B cell (primary cell): ENCODE measurements around the gene AFTPH. TPM values are rescaled to one million over a fixed set of nuclear protein-coding genes. Genes with fewer than 3 reads are reported as not detected.

Source experiments
- ATAC-seq: fragments of 200-7000 bp; cut with Tn5 transposase; one replicate; pipeline ENCODE4 v1.10.0; 2021; ENCODE audit warnings: low read depth, mild to moderate bottlenecking, moderate number of reproducible peaks, moderate library complexity
- CTCF ChIA-PET: fragments of 350-600 bp; sonication (Branson Sonifier 250); formaldehyde crosslinking; loops from one replicate; lab custom pipeline; 2021; ENCODE audit warnings: antibody characterized with exemption, inconsistent platforms; lab: Charles Lee
- POLR2A ChIA-PET: fragments of 350-600 bp; sonication (Branson Sonifier 250); formaldehyde crosslinking; loops from one replicate; lab custom pipeline; 2021; ENCODE audit warnings: antibody characterized with exemption; lab: Charles Lee
- DNase-seq: peaks from one replicate; pipeline ENCODE4 v3.0.0; 2013
- H2AFZ ChIP-seq: 2 replicates; pipeline ENCODE4 v1.6.1; 2012; ENCODE audit warnings: mild to moderate bottlenecking, low read depth, low read length; ENCODE audit not compliant: insufficient read depth, poor library complexity, severe bottlenecking
- H3K27ac ChIP-seq, 2 donors: 1 replicate in 1 of 2; 2 replicates in 1 of 2; pipeline ENCODE4 v1.5.1; 2012 to 2013; ENCODE audit warnings: low read length in 2 of 2, mild to moderate bottlenecking in 2 of 2, moderate library complexity in 1 of 2
- H3K27me3 ChIP-seq, 4 experiments: fragments of 200-600 bp in 1 of 4; sonication (generic) in 1 of 4; replicated peaks in 1 of 4; 1 replicate in 2 of 4; 2 replicates in 2 of 4; pipeline versions ENCODE4 v1.6.1 to v1.7.0; 2013 to 2016; ENCODE audit warnings: low read length in 3 of 4, mild to moderate bottlenecking in 2 of 4, mixed read lengths in 1 of 4, moderate library complexity in 1 of 4; ENCODE audit not compliant: insufficient read depth in 4 of 4, control insufficient read depth in 3 of 4; ENCODE audit errors: control extremely low read depth in 1 of 4
- H3K36me3 ChIP-seq, 2 experiments: replicated peaks in 1 of 2; 1 replicate in 1 of 2; 2 replicates in 1 of 2; pipeline versions ENCODE4 v1.6.1 to v1.7.1; 2013; ENCODE audit warnings: low read length in 1 of 2; ENCODE audit not compliant: insufficient read depth in 2 of 2, control insufficient read depth in 1 of 2; ENCODE audit errors: control extremely low read depth in 1 of 2, extremely low read depth in 1 of 2
- H3K4me1 ChIP-seq, 2 donors: fragments of 200-600 bp in 1 of 2; sonication (generic) in 1 of 2; 1 replicate in 1 of 2; 2 replicates in 1 of 2; pipeline versions ENCODE4 v1.5.1 to v1.6.1; 2013 to 2017; ENCODE audit warnings: low read length in 2 of 2; ENCODE audit not compliant: control insufficient read depth in 2 of 2, insufficient read depth in 2 of 2
- H3K4me2 ChIP-seq: replicated peaks from 2 replicates; pipeline ENCODE3; 2012; ENCODE audit warnings: mild to moderate bottlenecking, low read depth, low read length; ENCODE audit not compliant: poor library complexity, severe bottlenecking
- H3K4me3 ChIP-seq, 5 experiments: fragments of 200-600 bp in 1 of 5; sonication (generic) in 1 of 5; 1 replicate in 3 of 5; 2 replicates in 2 of 5; pipeline versions ENCODE4 v1.5.1 to v1.7.0; 2011 to 2016; ENCODE audit warnings: low read length in 4 of 5, mild to moderate bottlenecking in 4 of 5, low read depth in 2 of 5, control low read depth in 1 of 5, moderate library complexity in 1 of 5; ENCODE audit not compliant: insufficient read depth in 1 of 5; ENCODE audit errors: control extremely low read depth in 1 of 5, extremely low read depth in 1 of 5
- H3K79me2 ChIP-seq: fragments of 200-600 bp; sonication (generic); one replicate; pipeline ENCODE4 v1.6.0; 2016; ENCODE audit warnings: low read length; ENCODE audit not compliant: control insufficient read depth, insufficient read depth
- H3K9ac ChIP-seq: fragments of 200-600 bp; sonication (generic); 2 replicates; pipeline ENCODE4 v1.6.1; 2017; ENCODE audit warnings: mild to moderate bottlenecking, low read length, moderate library complexity
- H3K9me3 ChIP-seq, 3 donors: one replicate each; pipeline versions ENCODE4 v1.6.1 to v1.7.1; 2013; ENCODE audit warnings: low read length in 2 of 3; ENCODE audit not compliant: control insufficient read depth in 2 of 3, insufficient read depth in 1 of 3; ENCODE audit errors: control extremely low read depth in 1 of 3
- H4K20me1 ChIP-seq: 2 replicates; pipeline ENCODE4 v1.6.0; 2012; ENCODE audit warnings: mild to moderate bottlenecking, low read length; ENCODE audit not compliant: insufficient read depth, control insufficient read depth, poor library complexity, severe bottlenecking
- H3K27ac Mint-ChIP-seq: one replicate; pipeline ENCODE4 v1.8.0; 2021; ENCODE audit warnings: mixed read lengths
- H3K27me3 Mint-ChIP-seq: one replicate; pipeline ENCODE4 v1.8.0; 2021; ENCODE audit warnings: mixed read lengths
- H3K4me1 Mint-ChIP-seq: one replicate; pipeline ENCODE4 v1.8.0; 2021; ENCODE audit warnings: mixed read lengths
- H3K4me3 Mint-ChIP-seq: one replicate; pipeline ENCODE4 v1.8.0; 2021; ENCODE audit warnings: mixed read lengths
- H3K9me3 Mint-ChIP-seq: one replicate; pipeline ENCODE4 v1.8.0; 2022; ENCODE audit warnings: mixed read lengths; ENCODE audit not compliant: insufficient read depth
- EZH2 ChIP-seq: IDR thresholded peaks from 2 replicates; pipeline ENCODE4 v1.6.1; 2012; ENCODE audit warnings: borderline replicate concordance, low read depth, mild to moderate bottlenecking, moderate library complexity, low read length; ENCODE audit not compliant: insufficient read depth, poor library complexity, severe bottlenecking
- WGBS: methylation state at CpG from one replicate; pipeline ENCODE4 v1.1.5; 2013; ENCODE audit warnings: missing lambda C conversion rate; ENCODE audit not compliant: insufficient coverage; 5-methylcytosine and 5-hydroxymethylcytosine counted together
- intact Hi-C: fragments of 100-400 bp; cut with micrococcal nuclease; formaldehyde crosslinking; loops from one replicate; pipeline ENCODE4 v1.10.0; 2022
- polyA plus RNA-seq: library from polyadenylated mRNA; depleted of rRNA; stranded (reverse); fragments of >200 nt; gene quantifications from 2 replicates; pipeline ENCODE4 v1.2.3, GENCODE V29; 2012
- total RNA-seq, 2 donors: library from RNA; stranded (reverse); fragments of 120-200 nt in 1 of 2; gene quantifications; 1 replicate in 1 of 2; 2 replicates in 1 of 2; pipeline versions ENCODE4 v1.2.3 to v1.2.4, GENCODE V29; 2013 to 2022
- TF ChIP-seq, protein P1 (sequence below): fragments of 200-600 bp; IDR thresholded peaks from one replicate; pipeline ENCODE4 v1.8.0; 2022; ENCODE audit warnings: antibody characterized with exemption, mild to moderate bottlenecking

AFTPH gene
- total and polyA plus RNA-seq, 2 donors (not counting 1 experiment from before 2014, with no cell fraction given) = 45.4 to 94.1 TPM

DNA sequence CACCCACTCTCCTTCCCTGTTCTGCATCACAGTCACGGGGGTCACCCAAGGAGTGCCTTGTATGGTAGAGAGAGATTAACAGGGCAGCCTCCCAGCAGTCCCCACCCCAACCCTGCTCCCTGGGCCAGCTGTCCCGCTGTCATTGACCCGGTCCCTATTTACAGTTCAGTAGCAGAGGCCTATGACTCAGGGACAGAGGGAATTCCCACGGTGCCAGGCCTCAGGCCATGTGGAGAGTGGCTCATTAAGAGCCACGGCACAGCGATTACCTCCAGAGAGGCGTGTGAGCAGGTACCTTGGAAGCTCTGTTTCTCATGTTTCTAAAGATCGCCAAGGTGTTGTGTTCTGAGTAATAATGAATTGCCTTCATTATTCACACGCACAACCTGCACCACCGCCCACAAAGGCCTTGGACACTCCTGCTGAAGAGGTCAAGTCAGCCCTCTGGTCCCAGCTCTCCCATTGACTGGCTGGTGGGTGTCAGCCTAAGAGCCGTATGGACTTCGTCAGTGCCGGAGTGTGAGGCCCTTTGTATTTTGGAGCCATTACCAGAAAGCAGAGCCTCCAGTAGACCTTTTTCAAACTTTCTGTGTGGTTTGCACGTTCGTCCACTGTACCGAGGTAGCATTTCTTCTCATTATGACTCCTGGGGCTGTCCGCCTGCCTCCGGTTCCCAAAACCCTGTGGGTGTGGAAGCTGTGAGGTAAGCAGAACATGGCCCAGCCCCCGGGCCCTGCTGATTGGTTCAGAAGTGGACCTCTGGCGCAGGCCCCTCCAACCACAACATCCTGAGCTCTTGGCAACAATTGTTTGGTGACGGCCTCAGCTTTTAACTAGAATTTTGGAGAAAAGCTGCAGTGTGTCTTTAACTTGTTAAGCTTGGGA is 82.6 kb downstream of the AFTPH start:
- no peak for TF ChIP-seq EZH2
- TF ChIP-seq, protein P1, sequence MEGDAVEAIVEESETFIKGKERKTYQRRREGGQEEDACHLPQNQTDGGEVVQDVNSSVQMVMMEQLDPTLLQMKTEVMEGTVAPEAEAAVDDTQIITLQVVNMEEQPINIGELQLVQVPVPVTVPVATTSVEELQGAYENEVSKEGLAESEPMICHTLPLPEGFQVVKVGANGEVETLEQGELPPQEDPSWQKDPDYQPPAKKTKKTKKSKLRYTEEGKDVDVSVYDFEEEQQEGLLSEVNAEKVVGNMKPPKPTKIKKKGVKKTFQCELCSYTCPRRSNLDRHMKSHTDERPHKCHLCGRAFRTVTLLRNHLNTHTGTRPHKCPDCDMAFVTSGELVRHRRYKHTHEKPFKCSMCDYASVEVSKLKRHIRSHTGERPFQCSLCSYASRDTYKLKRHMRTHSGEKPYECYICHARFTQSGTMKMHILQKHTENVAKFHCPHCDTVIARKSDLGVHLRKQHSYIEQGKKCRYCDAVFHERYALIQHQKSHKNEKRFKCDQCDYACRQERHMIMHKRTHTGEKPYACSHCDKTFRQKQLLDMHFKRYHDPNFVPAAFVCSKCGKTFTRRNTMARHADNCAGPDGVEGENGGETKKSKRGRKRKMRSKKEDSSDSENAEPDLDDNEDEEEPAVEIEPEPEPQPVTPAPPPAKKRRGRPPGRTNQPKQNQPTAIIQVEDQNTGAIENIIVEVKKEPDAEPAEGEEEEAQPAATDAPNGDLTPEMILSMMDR = no peak
- intact Hi-C loops = loop anchor here (1.0 to 2.0 kb wide), 4 partner anchors 30 to 450 kb away; partner anchors contain the start of gene CEP68
- ChIA-PET CTCF (interaction anchor here (0.7 to 5.9 kb wide), 26 partner anchors 10 to 466 kb away, joined by 3 to 70 read pairs (median 6); partner anchors contain the start of genes AFTPH and SERTAD2), POLR2A (interaction anchor here (0.6 to 1.9 kb wide), 11 partner anchors 36 to 1563 kb away, joined by 3 to 10 read pairs (median 4); partner anchors contain the start of gene SERTAD2)
- WGBS = 36% methylated on average over 15 of the region's 21 CpGs
- no peaks in the 10 kb centered on the region for H3K9me3 Mint-ChIP-seq
- peaks cover 22 to 34% of the 10 kb centered on the region in 2 donors for H3K4me1 ChIP-seq
- peak overlapping the region; percentile 82 for H3K4me3 Mint-ChIP-seq
- peak overlapping the region; percentile 91 for H3K4me2 ChIP-seq
- peaks cover 29% of the 10 kb centered on the region for H3K4me1 Mint-ChIP-seq
- no peaks in the 10 kb centered on the region for H3K79me2 ChIP-seq
- ATAC-seq (peak; percentile 92), DNase-seq (peak; percentile 89)
- H3K27me3 Mint-ChIP-seq = no peaks in the 10 kb centered on the region
- H3K27me3 ChIP-seq = no peaks in the 10 kb centered on the region
- H4K20me1 ChIP-seq = no peaks in the 10 kb centered on the region
- H3K4me3 ChIP-seq = peak overlapping the region in 4 of 5 experiments; percentile 36 to 74 (median 48)
- peaks cover 0 to 3% (median 0%) of the 10 kb centered on the region in 3 donors for H3K9me3 ChIP-seq
- peak overlapping the region; percentile 75 for H3K27ac Mint-ChIP-seq
- peak overlapping the region; percentile 66 for H3K9ac ChIP-seq
- H2AFZ ChIP-seq = peak overlapping the region; percentile 76
- H3K36me3 ChIP-seq = no peaks in the 10 kb centered on the region
- H3K27ac ChIP-seq = peak overlapping the region; percentile 21 to 48
